Lung microvascular endothelial cell (primary cell): ENCODE measurements around the gene PARP15. TPM values are rescaled to one million over a fixed set of nuclear protein-coding genes. Genes with fewer than 3 reads are reported as not detected.

Experiments
- DNase-seq, 2 donors: peaks; one replicate each; pipeline versions ENCODE4 v3.0.0 to v3.0.0-alpha.2; 2010; ENCODE audit warnings: low read depth in 2 of 2
- total RNA-seq: library from RNA; depleted of rRNA; stranded (reverse); fragments of >200 nt; gene quantifications from 2 replicates; pipeline ENCODE4 v1.2.1, GENCODE V29; 2014

The PARP15 gene
- total RNA-seq, 1 donor from 2014 or later, result 0.40 TPM

- DNase-seq, result no peak
Observed at GRCh38 chr3:122665226-122665786, 87.9 kb downstream of the PARP15 start.

- no peak for DNase-seq
Observed at GRCh38 chr3:122665881-122666280, 88.4 kb downstream of the PARP15 start.

DNA sequence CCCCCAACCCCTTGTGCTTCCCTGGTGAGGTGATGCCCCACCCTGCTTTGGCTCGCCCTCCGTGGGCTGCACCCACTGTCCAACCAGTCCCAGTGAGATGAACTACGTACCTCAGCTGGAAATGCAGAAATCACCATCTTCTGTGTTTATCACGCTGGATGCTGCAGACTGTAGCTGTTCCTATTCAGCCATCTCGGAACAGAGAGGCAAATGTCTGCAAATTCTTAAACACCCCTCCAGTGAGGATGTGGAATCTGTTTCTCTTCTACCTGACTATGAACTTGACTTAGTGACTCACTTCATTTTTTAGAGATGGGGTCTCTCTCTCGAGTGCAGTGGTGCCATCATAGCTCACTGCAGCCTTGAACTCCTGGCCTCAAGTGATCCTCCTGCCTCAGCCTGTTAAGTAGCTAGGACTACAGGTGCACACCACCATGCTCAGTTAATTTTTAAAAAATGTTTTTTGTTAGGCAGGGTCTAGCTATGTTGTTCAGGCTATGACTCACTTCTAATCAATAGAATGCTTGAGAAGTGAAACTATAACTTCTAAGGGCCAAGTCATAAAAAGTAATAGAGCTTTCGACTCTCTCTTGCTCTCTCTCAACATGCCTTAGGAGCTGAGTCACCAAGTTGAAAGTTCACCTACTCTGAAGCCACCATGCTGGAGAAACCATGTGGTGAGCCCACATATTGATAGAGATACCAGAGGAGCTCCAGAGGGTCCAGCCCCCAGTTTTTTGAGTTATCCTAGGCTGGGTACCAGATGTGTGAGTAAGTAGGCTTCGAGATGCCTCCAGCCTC is 91.7 kb downstream of the PARP15 start:
- peak in 1 of 2 donors; percentile 8 for DNase-seq

DNA sequence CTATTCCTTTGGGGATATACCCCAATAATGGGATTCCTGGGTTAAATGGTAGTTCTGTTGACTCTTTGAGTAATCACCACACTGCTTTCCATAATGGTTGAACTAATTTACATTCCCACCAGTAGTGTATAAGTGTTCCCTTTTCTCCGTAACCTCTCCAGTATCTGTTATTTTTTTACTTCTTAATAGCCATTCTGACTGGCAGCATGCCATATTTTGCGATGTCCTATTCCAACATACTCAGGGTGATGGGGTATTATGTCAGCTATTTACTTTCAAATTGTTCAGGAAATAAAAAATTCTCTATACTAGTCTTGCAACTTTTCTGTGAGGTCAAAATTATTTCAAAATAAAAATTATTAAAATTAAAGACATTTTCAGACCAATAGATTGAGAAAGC is 94.1 kb downstream of the PARP15 start:
- no peak for DNase-seq

GRCh38 chr3:122674339-122674738 is 96.9 kb downstream of the PARP15 start:
- DNase-seq, result no peak

DNA sequence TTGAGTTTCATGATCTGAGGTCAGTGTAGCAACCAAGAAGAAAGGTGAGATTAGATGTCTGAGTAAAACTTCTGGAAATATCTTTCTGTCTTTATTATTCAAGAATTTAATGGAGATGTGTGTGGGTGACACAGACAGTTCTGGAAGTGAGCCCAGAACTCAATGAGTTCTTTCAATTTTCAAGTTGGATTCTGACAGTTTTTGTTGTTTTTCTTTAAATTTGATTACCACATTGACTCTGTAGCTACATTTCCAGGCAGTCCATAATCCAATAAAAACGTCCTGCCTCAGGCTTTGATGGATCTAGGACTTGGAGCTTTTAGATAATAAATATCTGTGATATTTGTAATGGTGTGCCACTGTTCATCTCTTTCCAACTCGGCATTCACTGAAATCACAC is 99.3 kb downstream of the PARP15 start:
- DNase-seq, result peak in 1 of 2 donors; percentile 34

DNA sequence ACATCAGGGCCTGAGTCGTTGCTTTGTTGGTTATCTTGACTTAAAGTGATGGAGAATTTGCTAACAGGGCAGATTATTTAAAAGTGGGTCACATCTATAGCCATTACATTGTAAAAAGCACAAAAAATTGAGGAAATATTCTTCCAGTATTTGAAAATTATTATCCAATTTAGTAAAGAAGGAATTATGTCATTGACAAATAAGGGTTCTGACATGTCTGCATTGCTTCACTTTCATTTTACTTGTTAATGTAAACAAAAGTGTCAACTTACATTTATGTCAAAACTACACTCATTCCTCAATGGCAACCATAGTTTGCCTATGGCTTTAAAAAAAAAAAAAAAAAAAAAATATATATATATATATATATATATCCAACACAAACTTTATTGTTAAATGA is 99.8 kb downstream of the PARP15 start:
- DNase-seq, result no peak

GRCh38 chr3:122678506-122678905 is 101.1 kb downstream of the PARP15 start:
- no peak for DNase-seq

DNA sequence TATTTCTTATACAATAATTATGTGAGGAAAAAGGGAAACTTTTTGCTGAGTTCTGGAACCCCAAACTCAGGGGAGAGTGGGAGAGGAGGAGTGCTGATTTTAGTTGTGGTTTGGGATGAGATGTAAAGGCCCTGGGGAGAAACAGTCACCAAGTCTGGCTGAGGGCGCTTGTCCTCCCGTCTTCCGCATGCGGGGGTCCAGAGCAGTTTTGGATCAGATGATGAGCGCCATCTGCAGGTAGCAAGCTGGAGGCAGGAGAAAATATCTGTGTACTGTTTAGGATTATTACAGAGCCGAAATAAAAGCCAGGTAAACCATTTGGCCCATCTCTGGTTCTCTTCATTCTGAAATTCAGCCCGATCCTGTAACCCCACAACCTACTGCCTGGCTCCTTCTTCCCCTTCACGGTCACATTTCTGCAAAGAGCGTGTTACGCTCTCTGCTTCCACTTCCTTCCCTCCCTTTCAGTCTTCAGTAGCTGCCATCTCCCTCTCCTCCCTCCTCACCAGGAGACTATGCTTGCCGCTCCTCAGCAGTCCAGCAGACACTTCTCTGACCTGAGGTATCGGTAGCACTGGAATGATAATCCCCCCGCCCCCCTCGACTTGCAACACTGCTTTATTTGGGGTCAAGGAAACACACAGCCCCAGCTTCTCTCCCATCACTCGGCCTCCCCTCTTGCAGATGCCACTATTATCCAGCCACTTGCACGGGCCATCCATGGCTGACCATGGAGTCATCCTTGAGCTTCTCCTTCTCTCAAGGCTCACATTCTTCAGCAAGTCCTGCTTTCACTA is 101.8 kb downstream of the PARP15 start:
- DNase-seq, result peak; percentile 84 to 87

DNA sequence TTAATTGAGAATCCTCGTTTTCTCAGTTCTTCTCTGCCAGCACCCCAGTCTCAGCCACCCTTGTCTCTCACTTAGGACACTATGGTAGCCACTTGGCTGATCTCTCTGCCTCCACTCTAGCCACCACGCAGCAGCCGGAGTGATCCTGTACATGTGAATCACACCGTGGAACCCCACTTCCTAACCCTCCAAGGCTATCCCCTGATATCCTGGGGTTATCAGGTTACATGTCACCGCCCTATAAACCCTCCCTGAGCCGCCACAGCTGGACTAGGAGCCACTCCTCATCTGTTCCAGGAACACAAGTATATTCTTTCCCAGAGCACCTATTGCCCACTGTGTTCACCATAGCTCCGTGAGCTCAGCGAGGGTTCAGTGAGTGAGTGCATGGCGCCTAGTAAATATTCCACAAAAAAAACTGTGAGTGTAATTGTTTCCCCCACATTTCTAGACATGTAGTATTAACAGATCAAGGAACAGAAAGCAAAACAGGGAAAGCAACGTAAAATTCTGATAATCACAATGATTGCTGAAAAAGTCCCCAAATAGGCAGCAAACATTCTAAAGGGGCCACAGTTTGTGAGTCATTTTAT is 102.5 kb downstream of the PARP15 start:
- peak; percentile 42 to 47 for DNase-seq

- peak; percentile 81 to 83 for DNase-seq
Observed at GRCh38 chr3:122680475-122681283, 103.2 kb downstream of the PARP15 start, which contains the start of gene PARP14. Gene PARP14, plus strand, starts transcription at chr3:122680839. Its CDS starts 45 bp downstream, at chr3:122680884.

- DNase-seq, result peak; percentile 12 to 19
Observed at GRCh38 chr3:122681284-122681973, 104.0 kb downstream of the PARP15 start.

DNA sequence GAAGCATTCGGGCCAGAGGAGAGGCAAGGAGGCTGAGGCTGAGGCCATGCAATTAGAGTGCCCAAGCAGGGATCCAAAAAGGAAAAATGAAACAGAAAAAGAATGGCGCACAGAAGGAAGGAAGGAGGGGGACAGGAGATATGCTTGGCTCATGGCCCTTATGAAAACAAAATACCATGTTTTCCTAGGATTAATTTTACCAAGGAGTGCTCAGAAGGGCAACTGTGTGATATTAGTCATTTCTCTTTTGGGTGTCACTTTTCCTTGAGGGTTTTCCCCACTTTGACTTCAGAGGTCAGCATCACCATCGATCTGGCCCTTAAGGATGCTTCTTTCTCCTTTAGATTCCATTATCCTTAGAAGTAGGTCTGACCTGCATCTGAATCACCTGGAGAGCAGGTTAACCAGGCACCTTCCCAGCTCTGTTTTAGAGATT is 104.5 kb downstream of the PARP15 start:
- no peak for DNase-seq

- DNase-seq, result peak in 1 of 2 donors; percentile 53
Observed at GRCh38 chr3:122682778-122683411, 105.4 kb downstream of the PARP15 start.

- no peak for DNase-seq
Observed at GRCh38 chr3:122687298-122687697, 109.8 kb downstream of the PARP15 start.

Other genes with a start within 250 kb of the PARP15 start
- 22.2 and 25.6 TPM in 2 replicates for gene MIX23, start 194.4 kb upstream of the PARP15 start, total RNA-seq
- gene FAM162A, start 193.5 kb upstream of the PARP15 start, total RNA-seq, result 6.5 and 7.4 TPM in 2 replicates
- gene WDR5B, start 161.6 kb upstream of the PARP15 start, total RNA-seq, result 2.6 and 3.8 TPM in 2 replicates
- 19.8 and 20.6 TPM in 2 replicates for gene KPNA1, start 62.7 kb upstream of the PARP15 start, total RNA-seq
- 12.2 and 12.3 TPM in 2 replicates for gene PARP9, start 13.3 kb upstream of the PARP15 start, total RNA-seq
- 14.7 and 15.0 TPM in 2 replicates for gene DTX3L, start 13.3 kb upstream of the PARP15 start, total RNA-seq
- gene PARP14, start 103.2 kb downstream of the PARP15 start, total RNA-seq, result 51.6 and 56.7 TPM in 2 replicates
- 5.9 and 12.5 TPM in 2 replicates for gene HSPBAP1, start 216.2 kb downstream of the PARP15 start, total RNA-seq
- gene SLC49A4, start 217.4 kb downstream of the PARP15 start, total RNA-seq, result 10.9 TPM in 2 replicates